NCI-H2171 treated with DMSO at 0.1 percent for 48 hours (cell line): Measurements from ENCODE around the gene PRRC1.

Source experiments
- DNase-seq: peaks from one replicate; lab custom pipeline; 2025; lab: John Stamatoyannopoulos, UW

PRRC1 gene

GRCh38 chr5:127580731-127581130 lies 63.3 kb downstream of the PRRC1 start:
- DNase-seq, result no peak

- no peak for DNase-seq
Observed at GRCh38 chr5:127581450-127581849, 64.0 kb downstream of the PRRC1 start.

GRCh38 chr5:127582773-127583370 lies 65.4 kb downstream of the PRRC1 start:
- no peak for DNase-seq

- no peak for DNase-seq
Observed at GRCh38 chr5:127583866-127584265, 66.4 kb downstream of the PRRC1 start.

GRCh38 chr5:127585661-127586060 lies 68.2 kb downstream of the PRRC1 start:
- no peak for DNase-seq

- DNase-seq, result no peak
Observed at GRCh38 chr5:127586066-127586770, 68.8 kb downstream of the PRRC1 start.

GRCh38 chr5:127586811-127587210 lies 69.4 kb downstream of the PRRC1 start:
- DNase-seq, result no peak

- no peak for DNase-seq
Observed at GRCh38 chr5:127587246-127587917, 69.9 kb downstream of the PRRC1 start.

- no peak for DNase-seq
Observed at GRCh38 chr5:127588368-127588767, 70.9 kb downstream of the PRRC1 start.

- DNase-seq, result no peak
Observed at GRCh38 chr5:127589309-127590030, 72.0 kb downstream of the PRRC1 start.

GRCh38 chr5:127590156-127590722 lies 72.8 kb downstream of the PRRC1 start:
- no peak for DNase-seq

- no peak for DNase-seq
Observed at GRCh38 chr5:127595484-127596368, 78.3 kb downstream of the PRRC1 start.

GRCh38 chr5:127596501-127596900 lies 79.1 kb downstream of the PRRC1 start:
- DNase-seq, result no peak

GRCh38 chr5:127599320-127599719 lies 81.9 kb downstream of the PRRC1 start:
- no peak for DNase-seq

- no peak for DNase-seq
Observed at GRCh38 chr5:127599847-127600246, 82.4 kb downstream of the PRRC1 start.

- DNase-seq, result no peak
Observed at GRCh38 chr5:127601111-127601510, 83.7 kb downstream of the PRRC1 start.

GRCh38 chr5:127601601-127602000 lies 84.2 kb downstream of the PRRC1 start:
- DNase-seq, result no peak

GRCh38 chr5:127602481-127602880 lies 85.0 kb downstream of the PRRC1 start:
- no peak for DNase-seq

- DNase-seq, result no peak
Observed at GRCh38 chr5:127602896-127603844, 85.7 kb downstream of the PRRC1 start.
